ENCODE results near the gene SMCHD1.

GRCh38 chr18:2818281-2818680 lies 162.8 kb downstream of the SMCHD1 start:
- TF ChIP-seq, protein P1, sequence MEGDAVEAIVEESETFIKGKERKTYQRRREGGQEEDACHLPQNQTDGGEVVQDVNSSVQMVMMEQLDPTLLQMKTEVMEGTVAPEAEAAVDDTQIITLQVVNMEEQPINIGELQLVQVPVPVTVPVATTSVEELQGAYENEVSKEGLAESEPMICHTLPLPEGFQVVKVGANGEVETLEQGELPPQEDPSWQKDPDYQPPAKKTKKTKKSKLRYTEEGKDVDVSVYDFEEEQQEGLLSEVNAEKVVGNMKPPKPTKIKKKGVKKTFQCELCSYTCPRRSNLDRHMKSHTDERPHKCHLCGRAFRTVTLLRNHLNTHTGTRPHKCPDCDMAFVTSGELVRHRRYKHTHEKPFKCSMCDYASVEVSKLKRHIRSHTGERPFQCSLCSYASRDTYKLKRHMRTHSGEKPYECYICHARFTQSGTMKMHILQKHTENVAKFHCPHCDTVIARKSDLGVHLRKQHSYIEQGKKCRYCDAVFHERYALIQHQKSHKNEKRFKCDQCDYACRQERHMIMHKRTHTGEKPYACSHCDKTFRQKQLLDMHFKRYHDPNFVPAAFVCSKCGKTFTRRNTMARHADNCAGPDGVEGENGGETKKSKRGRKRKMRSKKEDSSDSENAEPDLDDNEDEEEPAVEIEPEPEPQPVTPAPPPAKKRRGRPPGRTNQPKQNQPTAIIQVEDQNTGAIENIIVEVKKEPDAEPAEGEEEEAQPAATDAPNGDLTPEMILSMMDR (IDR thresholded peaks at IDR 0.05) = no peak
- no peak for TF ChIP-seq POLR2A (IDR thresholded peaks at IDR 0.05)

Measured in esophagus squamous epithelium (tissue), 4 donors.